GM23248 (cell line): ENCODE measurements around the gene TTLL1. TPM values are rescaled to one million over a fixed set of nuclear protein-coding genes. Genes with fewer than 3 reads are reported as not detected.
A peak's percentile ranks its signal among the peaks of the same experiment; 100 is the strongest.

Source experiments
- DNase-seq: peaks from one replicate; pipeline ENCODE4 v3.0.0-alpha.2; 2015
- H2AFZ ChIP-seq: fragments of 200-600 bp; sonication (generic); 2 replicates; pipeline ENCODE4 v1.6.1; 2016; ENCODE audit warnings: antibody characterized with exemption
- H3F3A ChIP-seq: fragments of 200-600 bp; sonication (generic); 2 replicates; pipeline ENCODE4 v1.6.1; 2016; ENCODE audit warnings: mild to moderate bottlenecking, antibody characterized with exemption, mixed run types; ENCODE audit not compliant: insufficient read depth
- H3K27ac ChIP-seq: fragments of 200-600 bp; sonication (generic); 2 replicates; pipeline ENCODE4 v1.5.1; 2016; ENCODE audit warnings: mild to moderate bottlenecking
- H3K27me3 ChIP-seq: fragments of 200-600 bp; sonication (generic); replicated peaks from 2 replicates; pipeline ENCODE4 v1.6.1; 2016; ENCODE audit warnings: mild to moderate bottlenecking; ENCODE audit not compliant: insufficient read depth
- H3K36me3 ChIP-seq: fragments of 200-600 bp; sonication (generic); 2 replicates; pipeline ENCODE4 v1.6.1; 2016; ENCODE audit warnings: low read depth, mild to moderate bottlenecking
- H3K4me1 ChIP-seq: fragments of 200-600 bp; sonication (generic); 2 replicates; pipeline ENCODE4 v1.6.1; 2016; ENCODE audit warnings: mild to moderate bottlenecking; ENCODE audit not compliant: insufficient read depth
- H3K4me2 ChIP-seq: fragments of 200-600 bp; sonication (generic); one replicate; pipeline ENCODE4 v1.6.1; 2016; ENCODE audit warnings: mild to moderate bottlenecking; ENCODE audit not compliant: unreplicated experiment
- H3K4me3 ChIP-seq: fragments of 200-600 bp; sonication (generic); 2 replicates; pipeline ENCODE4 v1.5.1; 2016; ENCODE audit warnings: mild to moderate bottlenecking
- H3K79me2 ChIP-seq: fragments of 200-600 bp; sonication (generic); 2 replicates; pipeline ENCODE4 v1.6.1; 2016; ENCODE audit warnings: mild to moderate bottlenecking; ENCODE audit not compliant: insufficient read depth
- H3K9ac ChIP-seq: fragments of 200-600 bp; sonication (generic); 2 replicates; pipeline ENCODE4 v1.6.1; 2016; ENCODE audit warnings: mild to moderate bottlenecking
- H3K9me2 ChIP-seq: fragments of 200-600 bp; sonication (generic); 2 replicates; pipeline ENCODE4 v1.6.1; 2016; ENCODE audit warnings: mixed run types, mild to moderate bottlenecking, moderate library complexity; ENCODE audit not compliant: insufficient read depth
- H3K9me3 ChIP-seq: fragments of 200-600 bp; sonication (generic); one replicate; pipeline ENCODE4 v1.6.1; 2017; ENCODE audit warnings: low read depth
- H4K20me1 ChIP-seq: fragments of 200-600 bp; sonication (generic); 2 replicates; pipeline ENCODE4 v1.6.0; 2016; ENCODE audit not compliant: insufficient read depth
- EZH2 ChIP-seq: fragments of 200-600 bp; sonication (generic); IDR thresholded peaks from 2 replicates; pipeline ENCODE4 v1.6.1; 2018; ENCODE audit warnings: antibody characterized with exemption, mild to moderate bottlenecking; ENCODE audit not compliant: insufficient read depth, poor library complexity, severe bottlenecking
- EZH2phosphoT487 ChIP-seq: fragments of 200-600 bp; sonication (generic); IDR thresholded peaks from 2 replicates; pipeline ENCODE4 v1.6.1; 2018; ENCODE audit warnings: antibody characterized with exemption, moderate library complexity, mild to moderate bottlenecking, low read depth; ENCODE audit not compliant: insufficient read depth
- WGBS, 2 experiments: methylation state at CpG; one replicate each; pipeline ENCODE4 v1.1.6; 2015 to 2017; ENCODE audit warnings: low lambda C conversion rate in 2 of 2, low coverage in 1 of 2; ENCODE audit errors: missing lambda C conversion rate in 2 of 2; 5-methylcytosine and 5-hydroxymethylcytosine counted together
- in situ Hi-C: fragments of 300-500 bp; cut with MboI; formaldehyde crosslinking; loops from 2 replicates; pipeline ENCODE4 v1.15.0; 2020
- polyA plus RNA-seq: library from polyadenylated mRNA; unstranded; fragments of >200 nt; fragmentation: Nextera tagmentation; extraction: Ambion mirVana; gene quantifications from 2 replicates; pipeline ENCODE4 v1.2.1, GENCODE V29; 2016
- total RNA-seq: library from RNA; depleted of rRNA; stranded (reverse); fragments of >200 nt; shearing (Covaris generic); gene quantifications from 2 replicates; pipeline ENCODE4 v1.2.3, GENCODE V29; 2014

Gene TTLL1
- total and polyA plus RNA-seq, 2 experiments from 2014 or later, result 16.0 to 18.5 TPM

- Histone ChIP-seq H3K4me2 (no peak overlapping the region), H3F3A (no peaks in the 10 kb centered on the region), H3K4me3 (no peak overlapping the region), H3K27ac (no peak overlapping the region), H3K27me3 (no peaks in the 10 kb centered on the region), H3K4me1 (no peaks in the 10 kb centered on the region), H3K9me2 (no peaks in the 10 kb centered on the region), H3K9ac (no peak overlapping the region), H4K20me1 (no peaks in the 10 kb centered on the region), H3K9me3 (no peaks in the 10 kb centered on the region), H3K79me2 (no peaks in the 10 kb centered on the region), H3K36me3 (no peaks in the 10 kb centered on the region), H2AFZ (no peak overlapping the region)
- no peak for TF ChIP-seq EZH2phosphoT487
- TF ChIP-seq EZH2, result no peak
- WGBS, 2 experiments, result 95 to 99% methylated on average over 7 to 12 of the region's 12 CpGs
- in situ Hi-C loops, result no loop called here
- no peak for DNase-seq
These were observed 10.7 kb downstream of the TTLL1 start for GRCh38 chr22:43078522-43078921.

- H2AFZ ChIP-seq, result no peak overlapping the region
- H3K4me1 ChIP-seq, result no peaks in the 10 kb centered on the region
- H3K9me2 ChIP-seq, result no peaks in the 10 kb centered on the region
- WGBS, 2 experiments, result 49 to 60% methylated on average over 19 to 20 of the region's 20 CpGs
- H3K79me2 ChIP-seq, result no peaks in the 10 kb centered on the region
- H3K27ac ChIP-seq, result no peak overlapping the region
- in situ Hi-C loops, result no loop called here
- H3K4me3 ChIP-seq, result no peak overlapping the region
- H4K20me1 ChIP-seq, result no peaks in the 10 kb centered on the region
- H3K27me3 ChIP-seq, result no peaks in the 10 kb centered on the region
- TF ChIP-seq EZH2phosphoT487, result no peak
- no peak for TF ChIP-seq EZH2
- DNase-seq, result no peak
- H3K9me3 ChIP-seq, result no peaks in the 10 kb centered on the region
- H3K4me2 ChIP-seq, result no peak overlapping the region
- no peaks in the 10 kb centered on the region for H3F3A ChIP-seq
- H3K9ac ChIP-seq, result no peak overlapping the region
- H3K36me3 ChIP-seq, result no peaks in the 10 kb centered on the region
These were observed 11.9 kb downstream of the TTLL1 start for GRCh38 chr22:43077121-43077877.

- Histone ChIP-seq H3K4me1 (peaks cover 14% of the 10 kb centered on the region), H3K9me2 (no peaks in the 10 kb centered on the region), H3K79me2 (no peaks in the 10 kb centered on the region), H3K9me3 (no peaks in the 10 kb centered on the region), H3K27me3 (no peaks in the 10 kb centered on the region), H3K9ac (peak overlapping the region; percentile 82), H2AFZ (no peak overlapping the region), H3K27ac (peak overlapping the region; percentile 99), H3K4me2 (peak overlapping the region; percentile 59), H4K20me1 (no peaks in the 10 kb centered on the region), H3F3A (peaks cover 13% of the 10 kb centered on the region), H3K36me3 (0 out of 2 replicates have a peak, but pooled peaks cover 4% of the 10 kb centered on the region), H3K4me3 (no peak overlapping the region)
- 36 to 40% methylated on average over 11 of the region's 11 CpGs for WGBS, 2 experiments
- DNase-seq, result peak; percentile 78
- in situ Hi-C loops, result no loop called here
- TF ChIP-seq EZH2phosphoT487 (no peak), EZH2 (no peak)
These were observed 22.3 kb downstream of the TTLL1 start for GRCh38 chr22:43066844-43067385.

DNA sequence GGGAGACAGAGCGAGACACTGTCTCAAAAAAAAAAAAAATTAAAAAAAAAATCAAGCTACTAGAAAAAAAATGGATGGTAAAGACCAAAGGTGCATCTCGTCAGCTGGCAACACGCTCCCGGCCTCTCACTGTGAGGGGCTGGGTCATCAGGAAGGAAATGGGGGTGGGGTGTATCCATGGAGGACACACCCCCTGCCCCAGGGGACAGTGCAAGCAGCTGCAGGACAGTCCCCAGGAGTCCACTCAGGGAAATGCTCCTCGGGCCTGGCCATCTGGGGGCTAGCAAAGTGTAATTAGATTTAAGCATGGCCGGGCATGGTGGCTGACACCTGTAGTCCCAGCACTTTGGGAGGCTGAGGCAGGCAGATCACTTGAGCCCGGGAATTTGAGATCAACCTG, 23.1 kb downstream of the TTLL1 start:
- Histone ChIP-seq H3F3A (peaks cover 13% of the 10 kb centered on the region), H4K20me1 (no peaks in the 10 kb centered on the region), H3K4me1 (peaks cover 14% of the 10 kb centered on the region), H3K36me3 (0 out of 2 replicates have a peak, but pooled peaks cover 4% of the 10 kb centered on the region), H3K9me2 (no peaks in the 10 kb centered on the region), H3K9me3 (no peaks in the 10 kb centered on the region), H3K9ac (no peak overlapping the region), H3K27me3 (no peaks in the 10 kb centered on the region), H3K4me2 (no peak overlapping the region), H2AFZ (no peak overlapping the region), H3K79me2 (no peaks in the 10 kb centered on the region), H3K27ac (no peak overlapping the region), H3K4me3 (no peak overlapping the region)
- DNase-seq, result no peak
- TF ChIP-seq EZH2 (no peak), EZH2phosphoT487 (no peak)
- WGBS, 2 experiments, result 96 to 99% methylated on average over 7 of the region's 7 CpGs
- in situ Hi-C loops, result no loop called here
